ENCODE measurements around the gene C19orf85.

DNA sequence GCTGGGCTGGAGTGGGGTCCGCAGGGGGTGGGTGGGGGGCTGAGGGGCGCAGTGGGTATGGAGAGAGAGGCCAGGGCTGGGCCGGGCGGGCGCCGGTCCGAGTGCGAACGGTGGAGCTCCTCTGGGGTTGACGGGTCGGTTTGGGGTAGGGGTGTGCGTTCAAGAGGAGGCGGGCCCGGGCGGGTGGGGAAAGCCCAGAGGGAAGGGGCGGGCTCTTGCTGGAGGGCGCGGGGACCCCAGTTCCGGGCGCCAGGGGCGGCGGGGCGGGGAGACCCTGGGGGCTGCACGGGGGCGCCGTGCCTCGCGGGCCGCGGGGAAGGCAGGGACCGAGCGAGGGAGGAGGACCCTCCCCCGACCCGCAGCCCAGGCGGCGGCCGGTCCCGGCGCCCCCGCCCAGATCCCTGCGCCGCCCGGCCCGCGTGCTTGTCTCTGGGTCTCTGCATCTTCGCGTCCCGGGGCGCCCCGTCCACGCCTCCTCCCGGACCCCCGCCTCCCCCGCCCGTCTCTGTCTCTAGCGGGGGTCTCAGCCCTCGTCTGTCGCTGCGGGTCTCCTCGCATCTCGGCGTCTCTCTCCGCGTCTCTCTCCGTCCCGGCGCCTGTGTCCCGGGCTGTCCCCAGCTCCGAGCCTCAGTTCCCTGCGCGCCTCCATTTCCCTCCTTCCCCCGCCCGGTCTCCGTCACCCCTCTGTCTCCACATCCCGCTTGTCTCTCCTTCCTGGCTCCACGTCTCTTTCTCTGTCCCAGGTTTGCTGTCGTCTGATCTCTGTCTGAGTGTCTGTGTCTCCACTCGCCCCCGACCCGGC lies 13.2 kb downstream of the C19orf85 start:
- TF ChIP-seq EZH2 (IDR thresholded peaks at IDR 0.05; ENCODE audit: insufficient read depth, poor library complexity, severe bottlenecking) (peak; percentile 98), EZH2phosphoT487 (IDR thresholded peaks at IDR 0.05; ENCODE audit: insufficient read depth, low read depth) (0 out of 2 replicates have a peak, but pooled peaks have one; percentile 75)
